Endothelial cell of umbilical vein (primary cell): Measurements from ENCODE around the gene PARM1. TPM values are rescaled to one million over a fixed set of nuclear protein-coding genes. Genes with fewer than 3 reads are reported as not detected.

Experiments used
- BruUV-seq: library from RNA; stranded (reverse); fragments of 400-500 nt; replicated peaks from 2 replicates; lab custom pipeline; 2021; lab: Mats Ljungman, UMichigan
- CTCF ChIA-PET: fragments of 300-600, 350-600 bp; sonication (Branson Sonifier 250); formaldehyde crosslinking; loops from one replicate; lab custom pipeline; 2021; ENCODE audit warnings: antibody characterized with exemption, inconsistent platforms; lab: Charles Lee
- POLR2A ChIA-PET: fragments of 300-600, 350-600 bp; sonication (Branson Sonifier 250); formaldehyde crosslinking; loops from one replicate; lab custom pipeline; 2021; ENCODE audit warnings: antibody characterized with exemption, inconsistent platforms; lab: Charles Lee
- DNase-seq: peaks from one replicate; pipeline ENCODE4 v3.0.0-alpha.2; 2011; ENCODE audit warnings: low read depth, low spot score
- FAIRE-seq: peaks from 2 replicates; lab custom pipeline; 2011; peaks lifted over from hg19 to GRCh38; lab: Jason Lieb, UNC
- H2AFZ ChIP-seq: 2 replicates; pipeline ENCODE4 v1.6.0; 2012; ENCODE audit warnings: low read depth, low read length, control low read depth, inconsistent platforms
- H3K27ac ChIP-seq: 2 replicates; pipeline ENCODE4 v1.5.1; 2011; ENCODE audit warnings: low read depth, mild to moderate bottlenecking, control low read depth, low read length, moderate library complexity; ENCODE audit not compliant: insufficient read depth
- H3K27me3 ChIP-seq, 2 experiments: 2 replicates each; pipeline versions ENCODE4 v1.6.0 to v1.6.1; 2011; ENCODE audit warnings: low read length in 2 of 2, mixed read lengths in 1 of 2; ENCODE audit not compliant: control insufficient read depth in 2 of 2, insufficient read depth in 2 of 2
- H3K36me3 ChIP-seq, 2 experiments: 2 replicates in 1 of 2; 3 replicates in 1 of 2; pipeline ENCODE4 v1.5.1; 2011; ENCODE audit warnings: low read length in 2 of 2, mild to moderate bottlenecking in 1 of 2, moderate library complexity in 1 of 2; ENCODE audit not compliant: control insufficient read depth in 2 of 2, insufficient read depth in 2 of 2; ENCODE audit errors: extremely low read depth in 1 of 2
- H3K4me1 ChIP-seq: 3 replicates; pipeline ENCODE4 v1.5.1; 2011; ENCODE audit warnings: mild to moderate bottlenecking, low read length; ENCODE audit not compliant: control insufficient read depth, insufficient read depth; ENCODE audit errors: extremely low read depth
- H3K4me2 ChIP-seq: 2 replicates; pipeline ENCODE4 v1.6.1; 2011; ENCODE audit warnings: low read length, control low read depth, mixed read lengths; ENCODE audit not compliant: insufficient read depth
- H3K4me3 ChIP-seq, 3 experiments: fragments of 200-600 bp in 1 of 3; sonication (generic), shearing (Covaris generic) in 1 of 3; replicated peaks in 1 of 3; 2 replicates each; pipeline ENCODE4 v1.5.1; 2011 to 2016; ENCODE audit warnings: control low read depth in 3 of 3, low read length in 3 of 3, mild to moderate bottlenecking in 2 of 3, inconsistent platforms in 1 of 3, low read depth in 1 of 3, moderate library complexity in 1 of 3; ENCODE audit not compliant: insufficient read depth in 1 of 3
- H3K79me2 ChIP-seq: 2 replicates; pipeline ENCODE4 v1.6.0; 2012; ENCODE audit warnings: low read length, inconsistent platforms; ENCODE audit not compliant: control insufficient read depth, insufficient read depth
- H3K9ac ChIP-seq: replicated peaks from 2 replicates; pipeline ENCODE3; 2011; ENCODE audit warnings: low read length, control low read depth; ENCODE audit not compliant: insufficient read depth; ENCODE audit errors: extremely low read depth
- H3K9me1 ChIP-seq: replicated peaks from 3 replicates; pipeline ENCODE4 v1.6.0; 2011; ENCODE audit warnings: mild to moderate bottlenecking, low read length; ENCODE audit not compliant: control insufficient read depth, insufficient read depth; ENCODE audit errors: extremely low read depth
- H3K9me3 ChIP-seq: replicated peaks from 2 replicates; pipeline ENCODE4 v1.5.1; 2012; ENCODE audit warnings: low read length, inconsistent platforms; ENCODE audit not compliant: control insufficient read depth, insufficient read depth
- H4K20me1 ChIP-seq: replicated peaks from 2 replicates; pipeline ENCODE3; 2011; ENCODE audit warnings: mild to moderate bottlenecking, low read length; ENCODE audit not compliant: control insufficient read depth, insufficient read depth; ENCODE audit errors: extremely low read depth
- CTCF ChIP-seq, 2 donors: IDR thresholded peaks; 1 replicate in 1 of 2; 2 replicates in 1 of 2; pipeline ENCODE4 v1.5.1; 2011; ENCODE audit warnings: low read length in 2 of 2, mild to moderate bottlenecking in 2 of 2, moderate library complexity in 2 of 2, control low read depth in 1 of 2, inconsistent platforms in 1 of 2, low read depth in 1 of 2; ENCODE audit not compliant: insufficient read depth in 1 of 2; ENCODE audit errors: extremely low read depth in 1 of 2
- EZH2 ChIP-seq: IDR thresholded peaks from 2 replicates; pipeline ENCODE4 v1.6.1; 2012; ENCODE audit warnings: borderline replicate concordance, low read depth, mild to moderate bottlenecking, moderate library complexity, low read length, inconsistent platforms; ENCODE audit not compliant: severe bottlenecking
- FOS ChIP-seq: IDR thresholded peaks from 2 replicates; pipeline ENCODE4 v1.6.1; 2011; ENCODE audit warnings: mild to moderate bottlenecking, low read length, moderate library complexity, borderline replicate concordance; ENCODE audit not compliant: insufficient read depth
- GATA2 ChIP-seq: IDR thresholded peaks from 2 replicates; pipeline ENCODE4 v1.7.0; 2011; ENCODE audit warnings: low read depth, mild to moderate bottlenecking, moderate library complexity, mixed read lengths, low read length; ENCODE audit not compliant: insufficient read length, insufficient read depth
- JUN ChIP-seq: IDR thresholded peaks from 2 replicates; pipeline ENCODE4 v1.6.1; 2011; ENCODE audit warnings: borderline replicate concordance, low read depth; ENCODE audit not compliant: insufficient read length, insufficient read depth
- MAX ChIP-seq: IDR thresholded peaks from 2 replicates; pipeline ENCODE4 v1.6.1; 2011; ENCODE audit not compliant: insufficient read depth, insufficient read length
- MYC ChIP-seq: IDR thresholded peaks from one replicate; pipeline ENCODE4 v1.6.1; 2011; ENCODE audit warnings: mild to moderate bottlenecking, low read depth, low read length
- POLR2A ChIP-seq: IDR thresholded peaks from 2 replicates; pipeline ENCODE4 v1.6.1; 2012; ENCODE audit warnings: low read depth, mild to moderate bottlenecking, control low read depth, low read length
- POLR2AphosphoS5 ChIP-seq: IDR thresholded peaks from 2 replicates; pipeline ENCODE4 v1.6.1; 2012; ENCODE audit warnings: low read depth, mild to moderate bottlenecking, control low read depth, low read length, moderate library complexity; ENCODE audit not compliant: insufficient read depth
- dilution Hi-C: fragments of 300-500 bp; cut with MboI; formaldehyde crosslinking; loops from one replicate; pipeline ENCODE4 v1.15.0; 2019; ENCODE audit warnings: low sequenced_read_pairs; ENCODE audit not compliant: extremely low pct_ligation_motif_present
- intact Hi-C: fragments of 100-400 bp; cut with micrococcal nuclease; formaldehyde crosslinking; loops from one replicate; pipeline ENCODE4 v1.10.0; 2022
- polyA plus RNA-seq, 4 experiments: library from polyadenylated mRNA; depleted of rRNA in 3 of 4; stranded (reverse) in 3 of 4; unstranded in 1 of 4; fragments of >200 nt; gene quantifications; 2 replicates each; pipeline versions ENCODE4 v1.2.1 to v1.2.3, GENCODE V29; 2011 to 2012; ENCODE audit warnings: missing spikeins in 1 of 4
- total RNA-seq: library from RNA; stranded (reverse); gene quantifications from 2 replicates; pipeline ENCODE4 v1.2.3, GENCODE V29; 2021

The PARM1 gene
- total and polyA plus RNA-seq, 2 donors (not counting 3 experiments of a cell fraction or from before 2014, with no cell fraction given), result 0.01 TPM; not detected in 1

- Histone ChIP-seq H3K9me1 (no peaks in the 10 kb centered on the region), H3K4me2 (no peak overlapping the region), H3K4me3 (no peak overlapping the region), H3K9me3 (no peaks in the 10 kb centered on the region), H3K4me1 (no peaks in the 10 kb centered on the region), H3K27me3 (no peaks in the 10 kb centered on the region), H3K36me3 (no peaks in the 10 kb centered on the region), H3K27ac (no peak overlapping the region), H3K79me2 (no peaks in the 10 kb centered on the region), H2AFZ (no peak overlapping the region), H4K20me1 (no peaks in the 10 kb centered on the region), H3K9ac (no peak overlapping the region)
- BruUV-seq, result no TSS peak
- intact Hi-C loops (no loop called here), dilution Hi-C loops (no loop called here)
- DNase-seq, result no peak
- ChIA-PET CTCF (no interaction called here), POLR2A (no interaction called here)
- TF ChIP-seq JUN, result no peak
- no peak for FAIRE-seq
Observed at GRCh38 chr4:75001871-75002270, 69.0 kb downstream of the PARM1 start.

- H3K36me3 ChIP-seq, result no peaks in the 10 kb centered on the region
- H3K79me2 ChIP-seq, result no peaks in the 10 kb centered on the region
- H3K9me1 ChIP-seq, result no peaks in the 10 kb centered on the region
- H3K27ac ChIP-seq, result no peak overlapping the region
- H4K20me1 ChIP-seq, result no peaks in the 10 kb centered on the region
- H3K4me1 ChIP-seq, result no peaks in the 10 kb centered on the region
- ChIA-PET CTCF (no interaction called here), POLR2A (no interaction called here)
- TF ChIP-seq MYC, result no peak
- no peak for TF ChIP-seq JUN
- no peak for TF ChIP-seq POLR2AphosphoS5
- TF ChIP-seq FOS, result no peak
- TF ChIP-seq CTCF (IDR thresholded peaks at IDR 0.05; ENCODE audit: extremely low read depth in 1 of 2, insufficient read depth in 1 of 2, low read depth in 1 of 2, low read length in 2 of 2), result no peak
- TF ChIP-seq MAX, result no peak
- TF ChIP-seq EZH2, result no peak
- TF ChIP-seq GATA2, result no peak
- TF ChIP-seq POLR2A, result no peak
- no TSS peak for BruUV-seq
- dilution Hi-C loops (no loop called here), intact Hi-C loops (no loop called here)
- no peak overlapping the region for H3K4me2 ChIP-seq
- H2AFZ ChIP-seq, result no peak overlapping the region
- H3K9me3 ChIP-seq, result no peaks in the 10 kb centered on the region
- DNase-seq (no peak), FAIRE-seq (no peak)
- H3K27me3 ChIP-seq, result no peaks in the 10 kb centered on the region
- no peak overlapping the region for H3K9ac ChIP-seq
- no peak overlapping the region for H3K4me3 ChIP-seq
Observed at GRCh38 chr4:75002381-75002780, 69.5 kb downstream of the PARM1 start.
